Mucosa of descending colon (tissue), 3 donors: ENCODE measurements around the gene IL1RAPL2. TPM values are rescaled to one million over a fixed set of nuclear protein-coding genes. Genes with fewer than 3 reads are reported as not detected.

Experiments
- ATAC-seq: fragments of 200-7000 bp; cut with Tn5 transposase; one replicate; pipeline ENCODE4 v1.9.1; 2020; ENCODE audit warnings: mild to moderate bottlenecking, moderate library complexity
- DNase-seq, 3 donors: peaks; one replicate each; pipeline ENCODE4 v3.0.0-alpha.2; 2020
- H3K36me3 ChIP-seq: fragments of 200-600 bp; one replicate; pipeline ENCODE4 v1.8.0; 2021; ENCODE audit warnings: low read depth, mild to moderate bottlenecking
- H3K4me1 ChIP-seq: fragments of 200-600 bp; one replicate; pipeline ENCODE4 v1.8.0; 2021; ENCODE audit warnings: low read depth, mild to moderate bottlenecking
- H3K4me3 ChIP-seq: fragments of 200-600 bp; one replicate; pipeline ENCODE4 v1.8.0; 2021; ENCODE audit warnings: mild to moderate bottlenecking
- H3K9me3 ChIP-seq: fragments of 200-600 bp; one replicate; pipeline ENCODE4 v1.8.0; 2021; ENCODE audit warnings: mild to moderate bottlenecking
- intact Hi-C, 2 donors: fragments of 100-400 bp; cut with DNase I in 1 of 2; cut with micrococcal nuclease in 1 of 2; formaldehyde crosslinking; loops; one replicate each; pipeline versions ENCODE4 v1.11.0 to v1.11.1; 2022; cut with DNase I, micrococcal nuclease
- total RNA-seq, 3 donors: library from RNA; stranded (reverse); fragmentation: NEBNext Ultra II Directional in 2 of 3; extraction: Animal tissue kit (Norgen Biotek cat#: 25700) in 2 of 3; gene quantifications; one replicate each; pipeline versions ENCODE4 v1.2.1 to v1.2.4, GENCODE V29; 2021 to 2023
- TF ChIP-seq, protein P1 (sequence below): fragments of 200-600 bp; IDR thresholded peaks from one replicate; pipeline ENCODE4 v1.8.0; 2022; ENCODE audit warnings: antibody characterized with exemption, mild to moderate bottlenecking
- donor health status: DM: no; HTN: no; CAD: no; lungs with moderate emphysema.
- donor health status: DM: no; HTN: no; CAD: no.
- donor health status: DM: no; HTN: yes; CAD: no.

Gene IL1RAPL2
- total RNA-seq, 3 donors from 2014 or later = 0.19 TPM; not detected in 2

DNA sequence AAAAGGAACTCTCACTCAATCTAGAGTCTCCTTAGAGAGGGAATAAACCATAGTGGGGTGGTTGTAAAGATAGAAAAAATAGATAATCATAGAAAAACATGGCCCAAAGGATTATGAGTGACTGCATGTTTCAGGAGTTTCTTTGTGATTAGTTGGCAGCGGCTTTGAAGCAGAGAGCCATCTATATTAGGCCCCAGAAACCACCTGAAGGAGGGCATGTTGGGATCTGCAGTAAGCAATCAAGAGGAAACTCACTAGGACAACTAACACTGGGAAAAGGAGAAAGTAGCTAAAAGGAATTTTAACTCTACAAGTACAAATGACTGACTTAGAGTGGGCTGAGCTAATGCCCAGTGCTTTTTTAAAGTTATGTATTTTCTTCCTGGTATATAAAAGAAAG is 987.1 kb downstream of the IL1RAPL2 start:
- H3K9me3 ChIP-seq = no peaks in the 10 kb centered on the region
- ATAC-seq (no peak), DNase-seq (no peak)
- H3K4me3 ChIP-seq = no peak overlapping the region
- intact Hi-C loops = no loop called here
- TF ChIP-seq, protein P1, sequence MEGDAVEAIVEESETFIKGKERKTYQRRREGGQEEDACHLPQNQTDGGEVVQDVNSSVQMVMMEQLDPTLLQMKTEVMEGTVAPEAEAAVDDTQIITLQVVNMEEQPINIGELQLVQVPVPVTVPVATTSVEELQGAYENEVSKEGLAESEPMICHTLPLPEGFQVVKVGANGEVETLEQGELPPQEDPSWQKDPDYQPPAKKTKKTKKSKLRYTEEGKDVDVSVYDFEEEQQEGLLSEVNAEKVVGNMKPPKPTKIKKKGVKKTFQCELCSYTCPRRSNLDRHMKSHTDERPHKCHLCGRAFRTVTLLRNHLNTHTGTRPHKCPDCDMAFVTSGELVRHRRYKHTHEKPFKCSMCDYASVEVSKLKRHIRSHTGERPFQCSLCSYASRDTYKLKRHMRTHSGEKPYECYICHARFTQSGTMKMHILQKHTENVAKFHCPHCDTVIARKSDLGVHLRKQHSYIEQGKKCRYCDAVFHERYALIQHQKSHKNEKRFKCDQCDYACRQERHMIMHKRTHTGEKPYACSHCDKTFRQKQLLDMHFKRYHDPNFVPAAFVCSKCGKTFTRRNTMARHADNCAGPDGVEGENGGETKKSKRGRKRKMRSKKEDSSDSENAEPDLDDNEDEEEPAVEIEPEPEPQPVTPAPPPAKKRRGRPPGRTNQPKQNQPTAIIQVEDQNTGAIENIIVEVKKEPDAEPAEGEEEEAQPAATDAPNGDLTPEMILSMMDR = no peak
- no peaks in the 10 kb centered on the region for H3K4me1 ChIP-seq
- H3K36me3 ChIP-seq = no peaks in the 10 kb centered on the region

GRCh38 chrX:105564501-105564900 is 998.5 kb downstream of the IL1RAPL2 start:
- Histone ChIP-seq H3K9me3 (no peaks in the 10 kb centered on the region), H3K4me1 (no peaks in the 10 kb centered on the region), H3K36me3 (no peaks in the 10 kb centered on the region), H3K4me3 (no peak overlapping the region)
- no peak for DNase-seq
- ATAC-seq = no peak
- intact Hi-C loops = no loop called here
- TF ChIP-seq, protein P1 = no peak

GRCh38 chrX:105565856-105566255 is 999.9 kb downstream of the IL1RAPL2 start:
- no peaks in the 10 kb centered on the region for H3K9me3 ChIP-seq
- TF ChIP-seq, protein P1 = no peak
- no peak overlapping the region for H3K4me3 ChIP-seq
- ATAC-seq (no peak), DNase-seq (no peak)
- H3K4me1 ChIP-seq = no peaks in the 10 kb centered on the region
- intact Hi-C loops = no loop called here
- H3K36me3 ChIP-seq = no peaks in the 10 kb centered on the region

- Histone ChIP-seq H3K4me1 (no peaks in the 10 kb centered on the region), H3K36me3 (no peaks in the 10 kb centered on the region), H3K4me3 (no peak overlapping the region), H3K9me3 (no peaks in the 10 kb centered on the region)
- DNase-seq (no peak), ATAC-seq (no peak)
- intact Hi-C loops = no loop called here
- TF ChIP-seq, protein P1 = no peak
Measured at GRCh38 chrX:105567082-105567481, 1001.1 kb downstream of the IL1RAPL2 start.

DNA sequence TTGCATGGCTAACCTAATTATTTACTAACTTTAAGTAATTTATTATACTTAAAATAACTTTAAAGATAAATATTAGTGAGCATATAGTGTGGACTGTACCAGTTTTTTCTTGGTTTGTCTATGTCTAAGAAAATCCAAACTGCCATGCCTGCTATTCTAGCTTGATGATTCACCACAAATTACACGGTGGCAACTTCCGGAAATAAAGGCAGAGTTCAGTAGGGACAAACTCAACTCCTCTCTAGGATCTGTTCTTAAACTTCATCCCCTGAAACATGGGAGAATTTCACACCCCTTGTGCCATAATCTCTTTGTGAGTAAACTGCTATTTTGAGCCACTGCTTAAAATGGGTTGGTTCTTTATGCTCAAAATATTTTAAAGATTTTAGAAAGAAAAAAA is 1042.7 kb downstream of the IL1RAPL2 start:
- TF ChIP-seq, protein P1 = no peak
- DNase-seq = no peak
- Histone ChIP-seq H3K9me3 (no peaks in the 10 kb centered on the region), H3K4me1 (no peaks in the 10 kb centered on the region), H3K4me3 (no peak overlapping the region), H3K36me3 (no peaks in the 10 kb centered on the region)
- intact Hi-C loops = no loop called here
- no peak for ATAC-seq

DNA sequence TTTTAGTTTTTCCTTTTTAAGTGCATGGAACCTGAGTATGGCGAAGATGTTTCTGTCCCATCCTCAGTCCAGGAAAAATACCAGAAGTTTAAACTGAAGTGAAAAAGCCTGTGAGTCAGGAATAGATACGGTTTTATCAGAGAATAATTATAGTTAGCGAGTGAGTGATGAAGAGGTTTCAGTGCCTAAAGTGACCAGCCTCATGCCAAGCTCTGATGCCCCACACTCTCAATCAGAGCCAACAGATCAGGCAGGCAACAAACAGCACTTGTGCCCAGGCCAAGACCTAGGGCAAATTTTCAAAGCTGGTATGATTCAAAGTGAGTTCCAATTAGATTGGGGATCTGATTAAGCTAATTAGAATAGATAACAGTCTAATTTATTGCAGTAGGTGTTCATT is 1043.5 kb downstream of the IL1RAPL2 start:
- intact Hi-C loops = no loop called here
- ATAC-seq = no peak
- Histone ChIP-seq H3K4me1 (no peaks in the 10 kb centered on the region), H3K36me3 (no peaks in the 10 kb centered on the region), H3K9me3 (no peaks in the 10 kb centered on the region), H3K4me3 (no peak overlapping the region)
- TF ChIP-seq, protein P1 = no peak
- no peak for DNase-seq
